Testis (tissue), 2 donors: ENCODE measurements around the gene SYT12.

Source experiments
- CTCF ChIP-seq, 3 experiments: fragments of 450-650 bp in 2 of 3; fragments of 200-600 bp in 1 of 3; sonication (generic) in 1 of 3; IDR thresholded peaks; one replicate each; pipeline ENCODE4 v1.5.1; 2016 to 2019; ENCODE audit warnings: antibody characterized with exemption in 3 of 3, mild to moderate bottlenecking in 2 of 3, moderate library complexity in 1 of 3
- POLR2A ChIP-seq: fragments of 450-650 bp; IDR thresholded peaks from one replicate; pipeline ENCODE4 v1.6.1; 2017; ENCODE audit warnings: antibody characterized with exemption, mild to moderate bottlenecking, moderate library complexity

GRCh38 chr11:66992041-66992440 is 30.9 kb upstream of the SYT12 start:
- no peak for TF ChIP-seq POLR2A
- TF ChIP-seq CTCF (IDR thresholded peaks at IDR 0.05): no peak
